MCF 10A (cell line): ENCODE measurements around the gene MAGI1. TPM values are rescaled to one million over a fixed set of nuclear protein-coding genes. Genes with fewer than 3 reads are reported as not detected.

Experiments
- BruUV-seq: library from RNA; stranded (reverse); fragments of 400-500 nt; replicated peaks from 2 replicates; lab custom pipeline; 2021; lab: Mats Ljungman, UMichigan
- CTCF ChIA-PET: fragments of 300-600 bp; sonication (Branson Sonifier 250); formaldehyde crosslinking; extraction: SDS; loops from one replicate; lab custom pipeline; 2021; ENCODE audit warnings: antibody characterized with exemption, inconsistent platforms; lab: Yijun Ruan, JAX
- POLR2A ChIA-PET: fragments of 300-600, 350-650 bp; sonication (Branson Sonifier 250); formaldehyde crosslinking; extraction: SDS; loops from one replicate; lab custom pipeline; 2020; ENCODE audit warnings: antibody characterized with exemption, inconsistent platforms; lab: Yijun Ruan, JAX
- DNase-seq: peaks from one replicate; pipeline ENCODE4 v3.0.0-alpha.2; 2018; ENCODE audit not compliant: unreplicated experiment
- H3K27ac Mint-ChIP-seq: one replicate; pipeline ENCODE4 v1.8.0; 2022; ENCODE audit warnings: mild to moderate bottlenecking, low read depth, mixed read lengths; ENCODE audit not compliant: unreplicated experiment
- H3K27me3 Mint-ChIP-seq: one replicate; pipeline ENCODE4 v1.8.0; 2022; ENCODE audit warnings: mixed read lengths; ENCODE audit not compliant: insufficient read depth, unreplicated experiment
- H3K36me3 Mint-ChIP-seq: one replicate; pipeline ENCODE4 v1.8.0; 2022; ENCODE audit warnings: mild to moderate bottlenecking, moderate library complexity, mixed read lengths; ENCODE audit not compliant: insufficient read depth, unreplicated experiment
- H3K4me1 Mint-ChIP-seq: one replicate; pipeline ENCODE4 v1.8.0; 2022; ENCODE audit warnings: mixed read lengths; ENCODE audit not compliant: insufficient read depth, unreplicated experiment
- H3K4me3 Mint-ChIP-seq: one replicate; pipeline ENCODE4 v1.8.0; 2022; ENCODE audit warnings: mild to moderate bottlenecking, moderate library complexity, mixed read lengths; ENCODE audit not compliant: unreplicated experiment
- H3K9me3 Mint-ChIP-seq: one replicate; pipeline ENCODE4 v1.8.0; 2022; ENCODE audit warnings: mixed read lengths; ENCODE audit not compliant: unreplicated experiment
- CTCF ChIP-seq: fragments of 200-600 bp; IDR thresholded peaks from one replicate; pipeline ENCODE4 v1.8.0; 2022; ENCODE audit warnings: antibody characterized with exemption, mild to moderate bottlenecking; ENCODE audit not compliant: unreplicated experiment
- intact Hi-C: fragments of 100-400 bp; cut with micrococcal nuclease; formaldehyde crosslinking; loops from 2 replicates; pipeline ENCODE4 v1.14.1; 2022
- total RNA-seq: library from RNA; stranded (reverse); gene quantifications from 2 replicates; pipeline ENCODE4 v1.2.3, GENCODE V29; 2022

The MAGI1 gene
- total RNA-seq, 1 experiment from 2014 or later: 6.2 TPM

- ChIA-PET POLR2A (no interaction called here), CTCF (interaction anchor here (0.6 to 1.0 kb wide), 2 partner anchors 13 to 244 kb away, joined by 3 read pairs; no protein-coding TSS in a partner anchor)
- Mint-ChIP-seq H3K4me1 (no peaks in the 10 kb centered on the region), H3K4me3 (no peak overlapping the region), H3K27me3 (no peaks in the 10 kb centered on the region), H3K27ac (no peak overlapping the region), H3K9me3 (no peaks in the 10 kb centered on the region), H3K36me3 (peaks cover 6% of the 10 kb centered on the region)
- BruUV-seq: no TSS peak
- intact Hi-C loops: no loop called here
- DNase-seq: no peak
- TF ChIP-seq CTCF: no peak
Observed at GRCh38 chr3:65655061-65655460, 383.7 kb downstream of the MAGI1 start.

GRCh38 chr3:65653731-65654130 is 385.0 kb downstream of the MAGI1 start:
- Mint-ChIP-seq H3K36me3 (peaks cover 6% of the 10 kb centered on the region), H3K9me3 (no peaks in the 10 kb centered on the region), H3K27me3 (no peaks in the 10 kb centered on the region), H3K4me3 (no peak overlapping the region), H3K4me1 (no peaks in the 10 kb centered on the region), H3K27ac (no peak overlapping the region)
- no peak for TF ChIP-seq CTCF
- BruUV-seq: no TSS peak
- ChIA-PET CTCF (interaction anchor here (0.8 kb wide), 1 partner anchor 212 kb away, joined by 5 read pairs; no protein-coding TSS in a partner anchor), POLR2A (interaction anchor here (0.6 kb wide), 1 partner anchor 136 kb away, joined by 4 read pairs; no protein-coding TSS in a partner anchor)
- DNase-seq: no peak
- intact Hi-C loops: no loop called here

GRCh38 chr3:65650247-65650646 is 388.5 kb downstream of the MAGI1 start:
- ChIA-PET CTCF (no interaction called here), POLR2A (no interaction called here)
- H3K4me1 Mint-ChIP-seq: no peaks in the 10 kb centered on the region
- H3K9me3 Mint-ChIP-seq: peaks cover 11% of the 10 kb centered on the region
- H3K4me3 Mint-ChIP-seq: no peak overlapping the region
- intact Hi-C loops: no loop called here
- no TSS peak for BruUV-seq
- no peaks in the 10 kb centered on the region for H3K27me3 Mint-ChIP-seq
- no peak for TF ChIP-seq CTCF
- DNase-seq: no peak
- no peak overlapping the region for H3K27ac Mint-ChIP-seq
- H3K36me3 Mint-ChIP-seq: no peaks in the 10 kb centered on the region

- POLR2A ChIA-PET: no interaction called here
- TF ChIP-seq CTCF: no peak
- Mint-ChIP-seq H3K4me1 (no peaks in the 10 kb centered on the region), H3K27ac (no peak overlapping the region), H3K4me3 (no peak overlapping the region), H3K27me3 (no peaks in the 10 kb centered on the region), H3K9me3 (peaks cover 18% of the 10 kb centered on the region), H3K36me3 (no peaks in the 10 kb centered on the region)
- BruUV-seq: no TSS peak
- intact Hi-C loops: no loop called here
- CTCF ChIA-PET: no interaction called here
- DNase-seq: no peak
Observed at GRCh38 chr3:65647369-65647768, 391.3 kb downstream of the MAGI1 start.
